ENCODE results near the gene COL23A1.

COL23A1 gene

DNA sequence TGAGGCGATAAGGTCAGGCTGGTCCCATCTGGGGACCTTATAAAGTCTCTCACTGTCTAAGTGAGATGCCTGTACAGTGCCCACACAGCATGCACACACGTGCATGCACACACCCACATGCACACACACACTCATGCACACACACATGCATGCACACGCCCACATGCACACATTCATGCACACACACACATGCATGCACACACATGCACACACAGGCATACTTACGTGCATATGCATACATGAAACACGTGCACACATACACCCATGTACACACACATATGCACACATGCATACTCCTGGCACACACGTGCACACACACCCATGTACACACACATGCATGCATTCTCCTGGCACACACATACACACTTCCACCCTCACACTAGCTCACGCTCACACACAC lies 12.2 kb downstream of the COL23A1 start:
- DNase-seq = no peak
- no peak overlapping the region for H3K23ac ChIP-seq (ENCODE audit: low read length)
- peaks cover 2% of the 10 kb centered on the region for H3K79me2 ChIP-seq (ENCODE audit: control insufficient read depth, insufficient read depth, low read length)
- H4K8ac ChIP-seq (ENCODE audit: low read depth, low read length) = no peak overlapping the region
- no peak overlapping the region for H2BK15ac ChIP-seq (replicated peaks; ENCODE audit: low read depth)
- H3K9ac ChIP-seq (ENCODE audit: low read length) = peak overlapping the region; percentile 66
- no peak overlapping the region for H3K27ac ChIP-seq (ENCODE audit: low read depth, low read length)
- H2BK120ac ChIP-seq (ENCODE audit: low read depth, low read length) = no peak overlapping the region
- H3K4me1 ChIP-seq (ENCODE audit: control insufficient read depth, low read depth, low read length) = peaks cover 5% of the 10 kb centered on the region
- H3K4ac ChIP-seq (ENCODE audit: low read depth, low read length) = peak overlapping the region; percentile 73
- H2BK5ac ChIP-seq (ENCODE audit: low read length) = peak overlapping the region; percentile 48
- H3K4me3 ChIP-seq (ENCODE audit: low read length) = no peak overlapping the region
- H2AK5ac ChIP-seq (ENCODE audit: low read length) = peak overlapping the region; percentile 62
- peaks cover 5% of the 10 kb centered on the region for H3K79me1 ChIP-seq (ENCODE audit: low read length)
- H3K36me3 ChIP-seq (ENCODE audit: control insufficient read depth, insufficient read depth, low read length) = no peaks in the 10 kb centered on the region
- no peak overlapping the region for H3K18ac ChIP-seq (ENCODE audit: low read length)
- no CpG with 5 or more reads among the region's 7 CpGs for WGBS (ENCODE audit: extremely low coverage, insufficient coverage, low lambda C conversion rate)
- no peak overlapping the region for H4K5ac ChIP-seq (ENCODE audit: low read length)
- peak overlapping the region; percentile 68 for H3K56ac ChIP-seq (ENCODE audit: low read length)
- H3K4me2 ChIP-seq (ENCODE audit: low read length) = no peak overlapping the region
- H3K27me3 ChIP-seq (ENCODE audit: insufficient read depth, low read length, poor library complexity) = no peaks in the 10 kb centered on the region

DNA sequence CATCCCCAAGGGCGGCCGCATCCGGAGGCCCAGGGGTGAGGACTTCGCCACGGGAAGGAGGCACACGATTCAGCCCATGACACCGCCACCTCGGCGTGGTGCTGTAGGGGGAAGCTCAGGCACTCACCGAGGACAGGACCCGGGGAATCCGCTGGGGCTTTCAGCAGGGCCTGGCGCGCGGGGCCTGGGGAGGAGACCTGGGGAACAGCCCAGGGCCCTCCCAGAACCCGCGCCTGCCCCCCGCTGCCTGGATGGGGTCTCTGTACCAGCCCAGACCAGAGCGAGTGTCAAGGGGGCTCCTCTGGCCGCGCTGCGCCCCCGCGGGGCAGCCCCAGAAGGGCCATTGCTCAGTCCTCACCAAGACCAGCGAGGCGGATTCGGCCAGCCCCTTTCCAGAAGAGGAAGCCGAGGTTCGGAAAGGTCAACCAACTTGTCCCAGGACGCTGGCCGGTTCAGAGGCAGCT lies 12.8 kb downstream of the COL23A1 start:
- Histone ChIP-seq H2BK120ac (ENCODE audit: low read depth, low read length) (peak overlapping the region; percentile 3), H3K4ac (ENCODE audit: low read depth, low read length) (peak overlapping the region; percentile 73), H3K79me2 (ENCODE audit: control insufficient read depth, insufficient read depth, low read length) (peaks cover 2% of the 10 kb centered on the region), H2AK5ac (ENCODE audit: low read length) (no peak overlapping the region), H2BK15ac (replicated peaks; ENCODE audit: low read depth) (no peak overlapping the region), H3K9ac (ENCODE audit: low read length) (peak overlapping the region; percentile 66), H3K56ac (ENCODE audit: low read length) (peak overlapping the region; percentile 81), H3K36me3 (ENCODE audit: control insufficient read depth, insufficient read depth, low read length) (no peaks in the 10 kb centered on the region), H3K4me3 (ENCODE audit: low read length) (no peak overlapping the region), H3K79me1 (ENCODE audit: low read length) (peaks cover 5% of the 10 kb centered on the region), H2BK5ac (ENCODE audit: low read length) (no peak overlapping the region), H3K27me3 (ENCODE audit: insufficient read depth, low read length, poor library complexity) (no peaks in the 10 kb centered on the region), H3K18ac (ENCODE audit: low read length) (peak overlapping the region; percentile 94), H3K4me1 (ENCODE audit: control insufficient read depth, low read depth, low read length) (peaks cover 5% of the 10 kb centered on the region), H4K8ac (ENCODE audit: low read depth, low read length) (no peak overlapping the region), H3K23ac (ENCODE audit: low read length) (no peak overlapping the region), H4K5ac (ENCODE audit: low read length) (no peak overlapping the region), H3K27ac (ENCODE audit: low read depth, low read length) (no peak overlapping the region), H3K4me2 (ENCODE audit: low read length) (peak overlapping the region; percentile 14)
- WGBS (ENCODE audit: extremely low coverage, insufficient coverage, low lambda C conversion rate) = no CpG with 5 or more reads among the region's 31 CpGs
- peak; percentile 79 for DNase-seq

DNA sequence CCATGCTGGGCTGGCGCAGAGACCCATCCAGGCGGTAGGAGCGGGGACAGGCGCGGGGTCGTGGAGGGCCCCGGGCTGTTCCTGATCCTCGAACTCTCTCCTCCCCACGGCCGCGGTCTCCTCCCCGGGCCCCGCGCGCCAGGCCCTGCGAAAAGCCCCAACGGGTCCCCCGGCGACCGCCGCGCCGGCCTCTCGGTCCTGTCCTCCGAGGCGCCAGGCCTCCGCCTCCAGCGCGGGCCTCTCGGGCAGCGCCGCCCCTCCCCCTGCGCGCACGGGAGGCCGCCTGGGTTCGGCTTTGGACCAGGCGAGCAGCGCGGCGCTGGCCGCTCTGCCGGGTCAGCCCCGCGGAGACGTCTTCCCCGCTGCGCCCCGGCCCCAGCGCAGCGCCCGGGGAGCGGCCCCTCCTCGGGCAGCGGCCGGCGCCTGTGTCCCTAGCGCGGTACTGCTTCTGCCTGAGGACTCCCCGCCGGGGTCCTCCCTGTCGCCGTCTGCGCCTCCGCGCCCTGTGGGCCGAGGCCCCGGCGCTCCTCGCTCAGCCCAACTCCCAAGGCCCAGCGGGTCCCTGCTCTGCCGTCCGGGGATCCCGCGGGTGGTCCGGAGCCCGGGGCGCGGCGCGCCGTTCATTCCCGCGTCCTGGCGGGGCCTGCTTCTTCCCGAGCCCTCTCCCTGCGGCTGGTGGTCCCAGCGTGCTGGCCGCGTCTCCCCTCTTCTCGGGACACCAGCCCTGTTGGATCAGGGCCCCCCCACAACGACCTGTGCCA lies 13.4 kb downstream of the COL23A1 start:
- Histone ChIP-seq H3K27me3 (ENCODE audit: insufficient read depth, low read length, poor library complexity) (no peaks in the 10 kb centered on the region), H4K8ac (ENCODE audit: low read depth, low read length) (peak overlapping the region; percentile 14), H3K56ac (ENCODE audit: low read length) (peak overlapping the region; percentile 81)

DNA sequence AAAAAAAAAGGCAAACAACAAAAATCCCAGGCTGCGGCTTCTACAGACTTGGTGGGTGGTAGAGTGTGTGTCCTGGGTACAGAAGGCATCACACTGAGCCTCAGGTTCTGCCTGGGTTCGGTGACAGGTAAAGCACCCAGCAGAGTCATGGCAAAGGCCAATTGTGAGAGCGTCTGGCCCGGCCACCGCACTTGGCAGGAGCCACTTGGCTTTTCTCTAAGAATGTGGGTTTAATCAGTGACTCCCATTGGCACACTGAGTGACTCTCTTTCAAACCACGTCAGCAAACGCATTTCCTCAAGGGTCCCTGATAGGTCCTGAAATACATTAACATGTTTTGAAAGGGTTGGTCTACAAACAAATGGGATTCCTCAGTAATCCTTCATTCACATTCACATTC lies 17.0 kb downstream of the COL23A1 start:
- no peaks in the 10 kb centered on the region for H3K36me3 ChIP-seq (ENCODE audit: control insufficient read depth, insufficient read depth, low read length)
- no peak overlapping the region for H3K4ac ChIP-seq (ENCODE audit: low read depth, low read length)
- H3K27me3 ChIP-seq (ENCODE audit: insufficient read depth, low read length, poor library complexity) = no peaks in the 10 kb centered on the region
- no peak overlapping the region for H3K23ac ChIP-seq (ENCODE audit: low read length)
- H3K4me2 ChIP-seq (ENCODE audit: low read length) = no peak overlapping the region
- H3K9ac ChIP-seq (ENCODE audit: low read length) = no peak overlapping the region
- H3K4me3 ChIP-seq (ENCODE audit: low read length) = no peak overlapping the region
- no peak overlapping the region for H3K18ac ChIP-seq (ENCODE audit: low read length)
- no peak overlapping the region for H3K56ac ChIP-seq (ENCODE audit: low read length)
- no peak overlapping the region for H2AK5ac ChIP-seq (ENCODE audit: low read length)
- H4K8ac ChIP-seq (ENCODE audit: low read depth, low read length) = no peak overlapping the region
- H4K5ac ChIP-seq (ENCODE audit: low read length) = no peak overlapping the region
- no peak overlapping the region for H2BK5ac ChIP-seq (ENCODE audit: low read length)
- no peak for DNase-seq
- no peak overlapping the region for H2BK120ac ChIP-seq (ENCODE audit: low read depth, low read length)
- H3K27ac ChIP-seq (ENCODE audit: low read depth, low read length) = no peak overlapping the region
- no CpG with 5 or more reads among the region's 7 CpGs for WGBS (ENCODE audit: extremely low coverage, insufficient coverage, low lambda C conversion rate)
- peaks cover 5% of the 10 kb centered on the region for H3K4me1 ChIP-seq (ENCODE audit: control insufficient read depth, low read depth, low read length)
- H3K79me1 ChIP-seq (ENCODE audit: low read length) = peaks cover 5% of the 10 kb centered on the region
- H2BK15ac ChIP-seq (replicated peaks; ENCODE audit: low read depth) = no peak overlapping the region
- peaks cover 2% of the 10 kb centered on the region for H3K79me2 ChIP-seq (ENCODE audit: control insufficient read depth, insufficient read depth, low read length)

More for the DNA sequence above, 13.4 kb downstream of the COL23A1 start:
- peak overlapping the region; percentile 66 for H3K9ac ChIP-seq (ENCODE audit: low read length)
- H3K79me1 ChIP-seq (ENCODE audit: low read length) = peaks cover 5% of the 10 kb centered on the region
- no peak overlapping the region for H2BK15ac ChIP-seq (replicated peaks; ENCODE audit: low read depth)
- H2BK5ac ChIP-seq (ENCODE audit: low read length) = peak overlapping the region; percentile 45
- H3K23ac ChIP-seq (ENCODE audit: low read length) = no peak overlapping the region
- DNase-seq = peak; percentile 59
- H3K4me1 ChIP-seq (ENCODE audit: control insufficient read depth, low read depth, low read length) = peaks cover 5% of the 10 kb centered on the region
- H3K27ac ChIP-seq (ENCODE audit: low read depth, low read length) = no peak overlapping the region
- H3K4me2 ChIP-seq (ENCODE audit: low read length) = peak overlapping the region; percentile 14
- WGBS (ENCODE audit: extremely low coverage, insufficient coverage, low lambda C conversion rate) = no CpG with 5 or more reads among the region's 92 CpGs
- H3K4me3 ChIP-seq (ENCODE audit: low read length) = peak overlapping the region; percentile 22
- H3K4ac ChIP-seq (ENCODE audit: low read depth, low read length) = peak overlapping the region; percentile 73
- H3K36me3 ChIP-seq (ENCODE audit: control insufficient read depth, insufficient read depth, low read length) = no peaks in the 10 kb centered on the region
- peak overlapping the region; percentile 3 for H2BK120ac ChIP-seq (ENCODE audit: low read depth, low read length)
- peaks cover 2% of the 10 kb centered on the region for H3K79me2 ChIP-seq (ENCODE audit: control insufficient read depth, insufficient read depth, low read length)
- H3K18ac ChIP-seq (ENCODE audit: low read length) = peak overlapping the region; percentile 94
- no peak overlapping the region for H2AK5ac ChIP-seq (ENCODE audit: low read length)
- H4K5ac ChIP-seq (ENCODE audit: low read length) = no peak overlapping the region

DNA sequence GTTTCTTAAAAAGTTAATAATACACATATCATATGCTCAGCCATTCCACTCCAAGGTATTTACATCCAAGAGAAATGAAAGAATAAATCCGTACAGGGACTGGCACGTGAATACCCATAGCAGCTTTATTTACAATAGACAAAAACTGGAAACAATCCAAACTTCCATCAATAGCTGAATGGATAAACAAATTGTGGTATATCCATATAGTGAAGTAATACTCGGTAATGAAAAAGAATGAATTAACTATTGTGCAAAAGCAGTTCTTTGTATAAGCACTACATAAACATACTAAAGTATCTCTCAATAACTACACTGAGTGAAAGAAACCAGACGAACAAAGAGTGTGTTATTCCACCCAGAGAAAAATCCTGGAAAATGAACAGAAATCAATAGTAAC lies 17.6 kb downstream of the COL23A1 start:
- no peak overlapping the region for H3K4ac ChIP-seq (ENCODE audit: low read depth, low read length)
- H2AK5ac ChIP-seq (ENCODE audit: low read length) = no peak overlapping the region
- H3K23ac ChIP-seq (ENCODE audit: low read length) = no peak overlapping the region
- no peak for DNase-seq
- no peak overlapping the region for H3K27ac ChIP-seq (ENCODE audit: low read depth, low read length)
- H4K8ac ChIP-seq (ENCODE audit: low read depth, low read length) = no peak overlapping the region
- H3K79me1 ChIP-seq (ENCODE audit: low read length) = peaks cover 2% of the 10 kb centered on the region
- H3K9ac ChIP-seq (ENCODE audit: low read length) = no peak overlapping the region
- no peak overlapping the region for H4K5ac ChIP-seq (ENCODE audit: low read length)
- H3K18ac ChIP-seq (ENCODE audit: low read length) = no peak overlapping the region
- H3K27me3 ChIP-seq (ENCODE audit: insufficient read depth, low read length, poor library complexity) = no peaks in the 10 kb centered on the region
- H3K79me2 ChIP-seq (ENCODE audit: control insufficient read depth, insufficient read depth, low read length) = peaks cover 2% of the 10 kb centered on the region
- no peak overlapping the region for H2BK120ac ChIP-seq (ENCODE audit: low read depth, low read length)
- no peak overlapping the region for H3K4me3 ChIP-seq (ENCODE audit: low read length)
- WGBS (ENCODE audit: extremely low coverage, insufficient coverage, low lambda C conversion rate) = no CpG with 5 or more reads among the region's 4 CpGs
- H3K36me3 ChIP-seq (ENCODE audit: control insufficient read depth, insufficient read depth, low read length) = no peaks in the 10 kb centered on the region
- no peak overlapping the region for H2BK5ac ChIP-seq (ENCODE audit: low read length)
- no peak overlapping the region for H3K56ac ChIP-seq (ENCODE audit: low read length)
- H3K4me1 ChIP-seq (ENCODE audit: control insufficient read depth, low read depth, low read length) = peaks cover under 1% of the 10 kb centered on the region
- H3K4me2 ChIP-seq (ENCODE audit: low read length) = no peak overlapping the region
- H2BK15ac ChIP-seq (replicated peaks; ENCODE audit: low read depth) = no peak overlapping the region

Measured in mesendoderm (in vitro differentiated cells).